HPDE6-E6E7 (cell line): ENCODE measurements around the gene CFAP251.
"Not testable (repeated sequence)": the region's sequence is repeated elsewhere in the genome, so short reads cannot be mapped to it uniquely, and the experiment has no call there.

Source experiments
- DNase-seq: peaks from one replicate; pipeline ENCODE4 v3.0.0; 2011; ENCODE audit warnings: missing footprints; ENCODE audit errors: extremely low spot score

CFAP251 gene

DNA sequence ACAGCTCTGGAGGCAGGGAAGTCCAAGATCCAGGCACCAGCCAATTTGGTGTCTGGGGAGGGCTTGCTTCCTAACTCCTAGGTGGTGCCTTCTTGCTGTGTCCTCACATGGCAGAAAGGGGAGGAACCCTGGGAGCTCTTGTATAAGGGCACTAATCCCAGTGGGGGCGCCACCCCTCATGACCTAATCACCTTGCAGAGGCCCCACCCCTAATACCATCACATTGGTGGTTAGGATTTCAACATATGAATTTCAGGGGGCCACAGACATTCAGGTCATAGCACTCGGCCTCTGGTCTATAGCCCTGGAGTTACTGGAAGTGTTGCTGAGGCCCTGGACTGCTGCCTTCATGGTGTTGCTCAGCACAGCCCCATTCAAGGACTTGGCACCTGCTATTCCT is 15.2 kb upstream of the CFAP251 start:
- DNase-seq, result no peak

GRCh38 chr12:121905746-121906145 is 12.6 kb upstream of the CFAP251 start:
- DNase-seq, result no peak

GRCh38 chr12:121908702-121909101 is 9.7 kb upstream of the CFAP251 start:
- DNase-seq, result no peak

DNA sequence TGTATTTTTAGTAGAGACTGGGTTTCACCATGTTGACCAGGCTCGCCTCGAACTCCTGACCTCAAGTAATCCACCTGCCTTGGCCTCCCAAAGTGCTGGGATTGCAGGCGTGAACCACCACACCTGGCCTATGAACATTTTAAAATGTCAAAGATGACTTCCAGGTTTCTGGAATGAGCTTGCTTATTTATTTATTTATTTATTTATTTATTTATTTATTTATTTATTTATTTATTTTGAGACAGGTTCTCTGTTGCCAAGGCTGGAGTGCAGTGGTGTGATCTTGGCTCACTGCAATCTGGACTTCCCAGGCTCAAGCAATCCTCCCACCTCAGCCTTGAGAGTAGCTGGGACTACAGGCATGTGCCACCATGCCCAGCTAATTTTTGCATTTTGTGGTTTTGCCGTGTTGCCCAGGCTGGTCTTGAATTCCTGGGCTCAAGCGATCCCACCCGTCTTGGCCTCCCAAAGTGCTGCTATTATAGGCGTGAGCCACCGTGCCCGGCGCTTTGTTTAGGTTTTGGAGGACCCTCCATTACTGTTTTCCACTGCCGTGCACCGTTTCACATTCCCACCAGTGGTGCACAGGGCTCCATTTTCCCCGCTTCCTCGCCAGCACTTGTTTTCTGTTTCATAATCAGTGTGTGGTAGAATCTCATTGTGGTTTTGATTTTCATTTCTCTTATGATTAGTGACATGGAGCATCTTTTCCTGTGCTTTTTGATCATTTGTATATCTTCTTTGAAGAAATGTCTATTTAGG is 6.4 kb upstream of the CFAP251 start:
- no peak for DNase-seq

- DNase-seq, result no peak
These were observed 2.5 kb upstream of the CFAP251 start for GRCh38 chr12:121915841-121916321.

GRCh38 chr12:121916719-121917118 is 1.7 kb upstream of the CFAP251 start:
- DNase-seq, result no peak

GRCh38 chr12:121918679-121919038 is 267 bp downstream of the CFAP251 start:
- no peak for DNase-seq

DNA sequence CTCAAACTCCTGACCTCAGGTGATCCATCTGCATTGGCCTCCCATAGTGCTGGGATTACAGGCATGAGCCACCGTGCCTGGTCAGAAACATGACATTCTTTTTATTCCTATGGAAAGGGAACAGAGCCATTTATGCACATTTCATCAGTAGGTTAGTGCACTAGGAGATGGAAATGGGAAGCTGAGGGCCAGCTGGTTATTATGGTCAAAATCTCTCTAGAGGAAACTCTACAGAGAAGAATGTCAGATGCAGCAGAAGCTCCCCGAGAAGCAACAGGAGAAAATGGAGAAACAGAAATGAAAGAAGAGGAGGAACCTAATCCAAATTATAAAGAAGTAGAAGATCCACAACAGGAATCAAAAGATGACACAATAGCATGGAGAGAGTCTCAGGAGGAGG is 2.7 kb downstream of the CFAP251 start:
- DNase-seq, result no peak

DNA sequence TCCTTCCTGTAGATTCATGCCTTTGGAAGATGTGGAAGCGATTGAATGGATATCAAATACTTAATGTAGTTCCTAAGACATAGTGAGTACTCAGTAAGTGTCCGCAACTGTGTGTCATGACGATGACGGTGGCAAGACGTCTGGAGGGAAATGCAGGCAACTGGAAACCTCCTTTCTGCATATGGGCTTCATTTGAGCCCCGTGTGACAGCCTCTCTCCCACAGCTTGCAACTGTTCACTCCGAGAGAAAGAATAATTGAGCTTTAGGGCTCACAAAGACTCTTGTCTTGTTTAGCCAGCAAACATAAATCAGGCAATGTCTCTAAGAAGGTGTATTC is 6.9 kb downstream of the CFAP251 start:
- DNase-seq, result no peak

- DNase-seq, result no peak
These were observed 8.7 kb downstream of the CFAP251 start for GRCh38 chr12:121926874-121927706.

- no peak for DNase-seq
These were observed 9.4 kb downstream of the CFAP251 start for GRCh38 chr12:121927813-121928212.

DNA sequence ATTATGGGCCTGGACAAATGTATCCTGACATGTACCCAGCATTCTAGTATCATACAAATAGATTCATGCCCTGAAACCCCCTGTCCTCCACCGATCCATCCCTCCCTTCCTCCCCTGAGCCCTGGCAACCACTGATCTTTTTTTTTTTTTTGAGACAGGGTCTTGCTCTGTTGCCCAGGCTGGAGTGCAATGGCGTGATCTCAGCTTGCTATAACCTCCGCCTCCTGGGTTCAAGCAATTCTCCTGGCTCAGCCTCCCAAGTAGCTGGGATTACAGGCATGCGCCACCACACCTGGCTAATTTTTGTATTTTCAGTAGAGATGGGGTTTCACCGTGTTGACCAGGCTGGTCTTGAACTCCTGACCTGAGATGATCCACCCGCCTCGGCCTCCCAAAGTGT is 11.2 kb downstream of the CFAP251 start:
- not testable (repeated sequence) for DNase-seq

GRCh38 chr12:121930862-121931261 is 12.5 kb downstream of the CFAP251 start:
- DNase-seq, result no peak

DNA sequence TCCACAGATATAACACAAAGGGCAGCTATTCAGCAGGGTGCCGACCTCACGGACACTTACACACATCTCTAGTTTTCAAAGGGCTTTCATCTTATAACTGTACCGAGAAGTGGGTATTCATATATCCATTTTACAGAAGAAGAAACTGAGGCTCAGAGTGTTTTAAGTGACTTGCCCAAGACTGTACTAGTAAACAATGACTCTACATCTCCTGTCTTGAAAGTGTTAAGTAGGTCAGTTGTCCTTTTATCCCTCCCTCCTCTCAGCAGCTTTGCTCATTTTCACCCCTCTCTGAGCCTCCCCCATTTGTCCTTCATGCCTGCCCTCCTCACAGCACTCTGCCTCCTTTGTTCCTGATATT is 13.8 kb downstream of the CFAP251 start:
- DNase-seq, result no peak

- no peak for DNase-seq
These were observed 14.6 kb downstream of the CFAP251 start for GRCh38 chr12:121932914-121933521.

DNA sequence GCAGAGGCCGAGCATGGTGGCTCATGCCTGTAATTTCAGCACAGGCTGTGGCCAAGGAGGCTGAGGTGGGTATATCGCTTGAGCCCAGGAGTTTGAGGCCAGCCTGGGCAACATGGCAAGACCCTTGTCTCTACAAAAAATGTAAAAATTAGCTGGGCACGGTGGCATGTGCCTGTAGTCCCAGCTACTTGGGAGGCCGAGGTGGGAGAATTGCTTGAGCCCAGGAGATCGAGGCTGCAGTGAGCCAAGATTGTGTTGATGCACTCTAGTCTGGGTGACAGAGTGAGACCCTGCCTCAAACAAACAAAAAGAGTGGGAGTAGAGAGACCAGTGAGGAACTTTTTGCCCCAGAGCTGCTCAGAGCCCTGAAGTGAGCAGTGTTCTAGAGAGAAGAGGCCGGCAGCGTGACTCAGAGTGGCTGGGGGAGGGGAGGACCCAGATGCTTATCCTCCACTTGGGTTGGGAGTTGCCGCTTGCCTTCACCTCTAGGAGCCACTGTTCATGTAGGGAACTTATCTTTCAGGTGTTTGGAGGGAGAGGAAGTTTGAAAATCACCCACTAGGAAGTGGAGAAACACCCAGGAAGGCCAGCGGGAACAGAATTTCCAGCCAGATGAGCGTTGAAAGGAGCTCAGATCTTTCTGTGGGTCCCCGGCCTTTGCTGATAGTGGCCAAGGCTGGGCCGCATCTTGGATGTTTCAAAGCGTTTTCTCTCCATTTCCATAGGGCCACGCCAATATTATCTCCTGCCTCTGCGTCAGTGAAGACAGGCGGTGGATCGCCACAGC is 15.3 kb downstream of the CFAP251 start:
- DNase-seq, result no peak

GRCh38 chr12:121934309-121934664 is 15.9 kb downstream of the CFAP251 start:
- DNase-seq, result no peak

GRCh38 chr12:121937654-121938053 is 19.3 kb downstream of the CFAP251 start:
- no peak for DNase-seq

DNA sequence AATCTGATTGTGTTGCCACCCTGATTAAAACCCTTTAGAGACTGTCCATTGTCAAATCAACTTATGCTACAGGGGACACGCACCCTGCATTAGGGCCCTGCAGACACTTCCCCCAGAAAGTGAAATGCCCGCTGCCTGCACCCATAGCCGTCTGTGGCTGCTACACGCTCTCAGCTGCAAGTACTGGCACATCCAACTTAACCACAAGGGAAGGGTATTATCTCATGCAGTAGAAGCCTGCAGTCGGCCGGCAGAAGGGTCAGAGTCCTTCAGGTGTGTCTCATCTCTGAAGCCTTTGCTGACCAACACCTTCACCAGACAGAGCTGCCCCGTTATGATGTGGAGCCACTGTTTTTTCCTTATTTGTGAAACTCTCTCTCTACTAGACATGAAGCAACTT is 20.8 kb downstream of the CFAP251 start:
- DNase-seq, result peak; percentile 74

- no peak for DNase-seq
These were observed 21.8 kb downstream of the CFAP251 start for GRCh38 chr12:121939992-121940766.

GRCh38 chr12:121942145-121942718 is 23.8 kb downstream of the CFAP251 start:
- DNase-seq, result peak; percentile 67
